ENCODE measurements around the gene MRPL2.
"Not testable (repeated sequence)": the region's sequence is repeated elsewhere in the genome, so short reads cannot be mapped to it uniquely, and the experiment has no call there.

MRPL2 gene

DNA sequence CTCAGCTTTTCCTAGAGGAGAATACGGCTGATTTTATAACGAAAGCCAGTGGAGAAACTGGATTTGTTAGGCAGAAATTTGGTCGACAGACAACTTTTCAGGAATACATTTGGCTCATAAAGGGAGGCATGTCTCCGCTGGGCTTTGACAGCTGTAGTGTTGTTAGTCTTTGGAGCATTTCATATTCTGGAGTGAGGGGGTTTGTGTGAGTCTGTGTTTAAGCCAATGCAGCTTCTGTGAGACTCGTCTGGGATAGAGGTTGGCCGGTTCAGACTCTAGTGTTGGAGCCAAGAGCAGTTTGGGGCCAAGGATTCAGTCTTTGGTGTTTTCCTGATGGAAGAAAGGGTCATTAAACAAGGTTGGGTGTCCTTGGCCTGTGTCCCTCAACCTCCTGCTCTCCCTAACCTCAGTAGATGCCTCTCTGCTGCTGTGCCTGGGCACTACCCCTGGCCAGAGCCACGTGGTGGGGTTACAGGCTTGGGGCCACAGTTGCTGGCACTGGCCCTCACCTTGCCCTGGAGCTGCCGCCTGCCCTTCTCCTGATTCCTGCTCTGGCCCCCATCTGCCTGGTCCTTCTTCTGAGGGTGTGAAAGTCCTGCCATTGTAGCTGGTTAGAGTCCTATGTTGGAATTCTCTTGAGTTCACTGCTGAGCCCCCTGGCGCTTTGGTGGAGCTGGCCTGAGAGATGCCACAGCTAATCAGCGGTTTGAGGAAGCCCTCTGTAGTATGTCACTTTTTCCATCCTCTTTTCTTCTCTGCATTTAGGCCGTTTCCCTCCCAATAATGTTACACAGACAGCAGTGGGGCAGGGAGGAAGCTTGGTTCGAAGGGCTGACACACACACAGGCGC, 23.8 kb upstream of the MRPL2 start:
- H3K4me3 ChIP-seq: no peak overlapping the region
- DNase-seq (ENCODE audit: low spot score): no peak
- H3K27ac ChIP-seq: no peak overlapping the region
- TF ChIP-seq, protein P1, sequence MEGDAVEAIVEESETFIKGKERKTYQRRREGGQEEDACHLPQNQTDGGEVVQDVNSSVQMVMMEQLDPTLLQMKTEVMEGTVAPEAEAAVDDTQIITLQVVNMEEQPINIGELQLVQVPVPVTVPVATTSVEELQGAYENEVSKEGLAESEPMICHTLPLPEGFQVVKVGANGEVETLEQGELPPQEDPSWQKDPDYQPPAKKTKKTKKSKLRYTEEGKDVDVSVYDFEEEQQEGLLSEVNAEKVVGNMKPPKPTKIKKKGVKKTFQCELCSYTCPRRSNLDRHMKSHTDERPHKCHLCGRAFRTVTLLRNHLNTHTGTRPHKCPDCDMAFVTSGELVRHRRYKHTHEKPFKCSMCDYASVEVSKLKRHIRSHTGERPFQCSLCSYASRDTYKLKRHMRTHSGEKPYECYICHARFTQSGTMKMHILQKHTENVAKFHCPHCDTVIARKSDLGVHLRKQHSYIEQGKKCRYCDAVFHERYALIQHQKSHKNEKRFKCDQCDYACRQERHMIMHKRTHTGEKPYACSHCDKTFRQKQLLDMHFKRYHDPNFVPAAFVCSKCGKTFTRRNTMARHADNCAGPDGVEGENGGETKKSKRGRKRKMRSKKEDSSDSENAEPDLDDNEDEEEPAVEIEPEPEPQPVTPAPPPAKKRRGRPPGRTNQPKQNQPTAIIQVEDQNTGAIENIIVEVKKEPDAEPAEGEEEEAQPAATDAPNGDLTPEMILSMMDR (IDR thresholded peaks at IDR 0.05): no peak

DNA sequence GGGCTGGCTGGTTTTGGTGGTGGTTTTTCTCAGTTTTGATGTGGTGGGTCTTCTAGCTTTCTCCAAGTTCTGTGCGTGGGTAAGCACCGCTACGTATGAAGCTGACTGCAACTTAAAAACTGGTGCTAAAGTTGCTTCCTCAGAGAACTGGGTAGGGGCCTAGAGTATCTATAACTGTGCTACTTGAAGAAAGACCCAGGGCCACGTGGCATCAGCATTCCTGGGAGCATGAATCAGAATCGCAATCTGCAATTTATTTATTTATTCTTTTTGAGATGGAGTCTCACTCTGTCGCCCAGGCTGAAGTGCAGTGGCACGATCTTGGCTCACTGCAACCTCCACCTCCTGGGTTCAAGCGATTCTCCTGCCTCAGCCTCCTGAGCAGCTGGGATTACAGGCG, 22.7 kb upstream of the MRPL2 start:
- not testable (repeated sequence) for H3K27ac ChIP-seq; H3K4me3 ChIP-seq; DNase-seq (ENCODE audit: low spot score)

DNA sequence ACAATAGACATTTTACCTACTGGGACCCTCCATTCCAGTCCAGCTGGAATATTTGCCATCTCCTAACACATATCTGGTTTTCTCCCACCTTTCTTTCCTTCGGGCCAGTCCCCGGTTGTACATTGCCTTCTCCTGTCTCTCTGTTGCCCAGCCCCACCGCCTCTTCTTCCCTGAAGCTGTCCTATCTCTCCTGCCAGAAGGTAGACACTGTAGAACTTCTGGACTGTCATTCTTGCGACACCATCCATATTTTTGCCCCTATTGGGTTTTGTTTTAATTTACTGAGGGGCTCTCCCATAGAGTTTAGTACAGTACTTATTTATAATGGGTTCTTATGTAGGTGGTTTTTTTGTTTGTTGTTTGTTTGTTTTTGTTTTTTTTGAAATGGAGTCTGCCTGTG, 21.8 kb upstream of the MRPL2 start:
- no peak overlapping the region for H3K27ac ChIP-seq
- no peak overlapping the region for H3K4me3 ChIP-seq
- TF ChIP-seq, protein P1 (IDR thresholded peaks at IDR 0.05): no peak
- no peak for DNase-seq (ENCODE audit: low spot score)

DNA sequence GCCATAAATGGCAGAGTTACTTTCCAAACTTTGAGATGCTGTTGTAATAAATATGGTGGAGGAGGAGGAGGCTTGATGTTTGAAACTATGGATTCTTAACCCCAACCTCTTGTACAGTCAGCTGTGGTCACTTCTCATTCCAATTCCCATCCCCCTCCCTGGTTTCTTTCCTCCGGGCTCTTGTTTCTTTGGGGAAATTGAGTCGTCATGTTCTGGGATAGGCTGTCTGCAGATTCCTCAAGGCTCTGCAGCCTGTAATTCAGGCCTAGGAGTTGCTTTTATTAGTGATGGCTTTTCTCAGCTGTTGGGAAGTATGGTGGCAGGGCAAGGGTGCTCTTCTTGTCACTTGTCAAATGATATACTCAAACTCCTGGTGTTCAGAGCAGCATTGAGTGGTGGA, 19.5 kb upstream of the MRPL2 start:
- Histone ChIP-seq H3K27ac (no peak overlapping the region), H3K4me3 (no peak overlapping the region)
- TF ChIP-seq, protein P1 (IDR thresholded peaks at IDR 0.05): no peak
- DNase-seq (ENCODE audit: low spot score): no peak

DNA sequence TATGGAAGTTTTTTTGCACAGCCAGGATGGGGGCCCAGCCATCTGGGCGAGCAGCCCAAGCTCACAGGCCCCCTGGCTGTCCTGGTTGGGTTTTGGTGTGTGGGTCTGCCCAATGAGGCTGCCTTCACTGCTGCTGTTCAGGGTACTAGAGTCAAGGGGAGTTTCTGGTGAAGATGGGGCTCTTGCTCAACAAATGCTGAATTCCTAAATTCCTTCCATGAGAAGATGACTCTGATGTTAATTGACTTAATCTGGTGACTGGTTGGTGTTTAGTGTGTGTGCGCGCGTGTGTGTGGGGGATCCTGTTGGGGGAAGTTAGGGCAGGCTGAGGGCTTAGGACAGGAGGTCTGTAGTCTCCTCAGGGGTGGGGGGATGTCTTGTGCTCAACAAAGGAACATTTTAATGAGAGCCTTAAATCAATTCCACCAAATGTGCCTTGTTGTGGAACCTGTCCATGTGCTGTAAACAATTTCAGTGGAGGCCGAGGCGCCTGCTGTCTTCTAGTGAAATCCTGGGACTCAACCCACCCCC, 18.8 kb upstream of the MRPL2 start:
- no peak for DNase-seq (ENCODE audit: low spot score)
- Histone ChIP-seq H3K27ac (no peak overlapping the region), H3K4me3 (no peak overlapping the region)
- TF ChIP-seq, protein P1 (IDR thresholded peaks at IDR 0.05): no peak

DNA sequence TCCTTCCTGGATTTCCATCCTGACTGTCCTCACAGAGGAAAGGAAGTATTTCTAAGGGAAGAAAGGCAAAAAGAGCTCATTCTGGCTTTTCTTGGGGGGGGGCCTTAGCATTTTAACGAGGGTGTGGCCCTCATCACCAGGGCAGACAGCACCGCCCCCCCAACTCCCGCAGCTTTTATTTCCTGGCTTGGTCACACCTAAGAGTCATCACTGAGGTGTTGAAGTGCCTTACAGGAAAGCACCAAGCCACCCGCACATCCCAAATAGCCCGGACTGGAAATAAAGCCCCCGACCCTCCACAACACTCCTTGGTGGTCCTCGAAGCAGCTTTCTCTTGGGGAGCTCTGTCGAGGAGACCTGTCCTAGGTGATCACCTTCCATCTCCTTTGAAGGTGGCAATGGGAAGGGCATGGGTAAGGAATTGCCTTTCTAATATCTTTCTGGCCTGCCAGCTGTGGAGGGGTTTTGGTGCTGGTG, 18.1 kb upstream of the MRPL2 start:
- TF ChIP-seq, protein P1 (IDR thresholded peaks at IDR 0.05): no peak
- H3K4me3 ChIP-seq: peak overlapping the region; percentile 74
- no peak overlapping the region for H3K27ac ChIP-seq
- no peak for DNase-seq (ENCODE audit: low spot score)

DNA sequence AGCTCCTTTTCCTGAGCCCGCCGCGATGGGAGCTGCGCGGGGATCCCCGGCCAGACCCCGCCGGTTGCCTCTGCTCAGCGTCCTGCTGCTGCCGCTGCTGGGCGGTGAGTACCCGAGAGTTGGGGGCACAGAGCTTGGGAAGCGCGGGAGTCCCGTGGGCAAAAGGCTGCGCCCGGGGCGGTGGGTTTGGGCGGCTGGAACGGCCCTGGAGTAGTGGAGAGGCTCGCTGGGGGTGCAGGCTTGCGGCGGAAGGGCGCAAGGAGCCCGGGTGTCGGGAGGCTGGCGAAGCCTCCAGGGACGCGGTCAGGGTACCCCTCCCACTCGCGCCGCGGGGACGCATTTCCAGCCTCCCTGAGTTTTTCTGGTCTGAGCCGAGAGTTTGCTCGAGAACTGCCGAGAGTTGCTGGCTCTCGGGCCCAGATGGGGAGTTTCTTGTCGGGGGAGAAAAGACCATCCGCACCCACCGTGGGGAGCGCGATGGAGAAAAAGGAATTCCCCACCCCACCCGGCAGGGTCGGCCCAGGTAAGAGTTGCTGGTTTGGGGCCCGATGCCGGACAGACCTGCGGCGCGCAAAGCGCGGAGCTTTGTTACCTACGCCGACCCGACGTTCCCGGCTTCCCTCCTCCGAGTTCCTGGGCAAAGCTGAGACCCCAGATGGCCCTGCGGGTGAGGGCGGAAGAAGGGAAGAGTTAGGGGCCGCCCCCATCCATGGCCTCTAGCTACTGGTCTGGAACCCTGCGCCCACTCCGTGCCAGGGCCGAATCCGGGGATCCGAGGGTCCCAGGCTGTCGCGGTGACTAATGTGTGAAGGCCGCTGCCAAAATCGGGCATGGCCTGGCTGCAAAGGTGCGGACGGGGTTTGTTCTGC, 17.5 kb upstream of the MRPL2 start:
- H3K27ac ChIP-seq: no peak overlapping the region
- no peak for DNase-seq (ENCODE audit: low spot score)
- peak overlapping the region; percentile 74 for H3K4me3 ChIP-seq
- TF ChIP-seq, protein P1 (IDR thresholded peaks at IDR 0.05): no peak
